Measurements from ENCODE around the gene KAT8.

Gene KAT8

DNA sequence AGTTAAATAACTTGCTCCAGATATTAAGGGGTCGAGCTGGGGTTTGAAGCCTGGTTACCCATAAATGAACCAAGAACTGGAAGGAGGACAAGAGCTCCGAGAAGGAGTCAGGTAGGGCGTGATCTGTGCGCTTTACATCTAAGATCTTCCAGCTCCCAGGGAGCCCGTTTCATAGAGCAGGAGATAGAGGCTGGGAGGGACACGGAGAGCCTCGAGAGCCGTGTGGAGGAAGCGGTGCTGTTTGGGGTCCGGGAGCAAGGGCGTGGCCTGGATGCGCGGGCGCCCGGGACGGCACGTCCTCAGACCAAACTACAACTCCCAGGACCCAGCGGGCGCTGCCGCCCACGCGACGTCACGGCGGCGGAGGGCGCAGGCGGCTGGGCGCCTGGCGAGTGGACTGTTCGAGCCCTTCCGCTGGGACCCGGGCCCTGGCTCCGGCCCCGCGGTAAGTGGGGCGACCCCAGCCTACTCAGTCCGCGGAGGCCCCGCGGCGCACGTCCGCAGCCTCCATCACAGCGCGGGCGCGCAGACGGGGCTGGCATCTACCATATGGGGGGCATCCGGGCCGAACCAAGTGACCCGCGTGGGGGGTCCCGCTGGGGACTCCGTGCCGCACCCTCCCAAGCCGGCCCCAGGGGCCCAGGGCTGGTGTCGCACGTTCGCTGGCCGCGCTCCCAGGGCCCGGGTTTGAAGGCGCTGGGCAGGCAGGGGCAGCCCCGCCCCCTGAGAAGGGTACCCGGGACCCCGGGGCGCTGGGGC is 9.2 kb upstream of the KAT8 start, which contains the start of gene BCKDK:
Gene BCKDK (plus strand): TSS at position 352 of the 759 bp plus-strand sequence. CDS start 838 bp downstream, outside the sequence.
- peak; percentile 31 to 39 for DNase-seq (ENCODE audit: low read depth in 2 of 2)

DNA sequence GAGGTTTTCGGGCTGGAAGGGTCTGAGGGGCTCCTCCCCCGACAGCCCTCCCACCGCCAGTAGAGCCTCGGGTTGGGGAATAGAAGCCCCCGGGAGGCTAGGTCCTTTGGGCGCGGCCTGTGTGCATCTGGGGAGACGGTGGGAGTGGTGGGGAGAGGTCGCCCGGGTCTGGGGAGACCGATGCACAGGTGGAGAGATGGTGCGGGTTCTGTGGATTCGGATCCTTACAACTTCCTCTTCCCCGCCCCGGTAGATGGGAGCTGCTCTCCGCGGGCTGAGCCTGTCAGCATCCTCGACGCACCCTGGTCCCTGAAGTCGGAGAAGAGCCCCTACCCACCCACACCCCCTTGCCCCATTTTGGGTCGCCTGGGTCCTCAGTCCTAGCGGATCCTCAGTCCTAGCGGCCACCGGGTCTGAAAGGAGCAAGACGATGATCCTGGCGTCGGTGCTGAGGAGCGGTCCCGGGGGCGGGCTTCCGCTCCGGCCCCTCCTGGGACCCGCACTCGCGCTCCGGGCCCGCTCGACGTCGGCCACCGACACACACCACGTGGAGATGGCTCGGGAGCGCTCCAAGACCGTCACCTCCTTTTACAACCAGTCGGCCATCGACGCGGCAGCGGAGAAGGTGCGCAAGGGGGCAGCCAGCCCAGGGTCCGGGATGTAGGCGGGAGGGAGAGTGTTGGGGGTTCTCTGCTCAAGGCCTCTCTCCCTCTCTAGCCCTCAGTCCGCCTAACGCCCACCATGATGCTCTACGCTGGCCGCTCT is 8.5 kb upstream of the KAT8 start:
- DNase-seq (ENCODE audit: low read depth in 2 of 2): no peak

DNA sequence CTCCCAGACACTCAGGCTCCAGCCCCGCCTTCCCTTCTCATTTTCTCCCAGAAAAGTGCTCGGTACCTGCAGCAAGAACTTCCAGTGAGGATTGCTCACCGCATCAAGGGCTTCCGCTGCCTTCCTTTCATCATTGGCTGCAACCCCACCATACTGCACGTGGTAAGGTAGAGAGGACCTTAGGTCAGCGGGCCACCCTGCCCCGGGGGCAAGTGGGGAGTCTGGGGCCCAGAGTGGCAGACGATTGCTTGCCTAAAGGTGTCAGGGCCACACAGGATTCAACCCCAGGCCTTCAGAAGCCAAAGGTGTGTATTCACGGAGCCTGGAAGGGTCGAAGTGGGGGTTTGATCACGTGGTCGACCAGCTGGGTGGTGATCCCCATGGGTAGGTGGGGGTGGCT is 7.8 kb upstream of the KAT8 start:
- DNase-seq (ENCODE audit: low read depth in 2 of 2): no peak

DNA sequence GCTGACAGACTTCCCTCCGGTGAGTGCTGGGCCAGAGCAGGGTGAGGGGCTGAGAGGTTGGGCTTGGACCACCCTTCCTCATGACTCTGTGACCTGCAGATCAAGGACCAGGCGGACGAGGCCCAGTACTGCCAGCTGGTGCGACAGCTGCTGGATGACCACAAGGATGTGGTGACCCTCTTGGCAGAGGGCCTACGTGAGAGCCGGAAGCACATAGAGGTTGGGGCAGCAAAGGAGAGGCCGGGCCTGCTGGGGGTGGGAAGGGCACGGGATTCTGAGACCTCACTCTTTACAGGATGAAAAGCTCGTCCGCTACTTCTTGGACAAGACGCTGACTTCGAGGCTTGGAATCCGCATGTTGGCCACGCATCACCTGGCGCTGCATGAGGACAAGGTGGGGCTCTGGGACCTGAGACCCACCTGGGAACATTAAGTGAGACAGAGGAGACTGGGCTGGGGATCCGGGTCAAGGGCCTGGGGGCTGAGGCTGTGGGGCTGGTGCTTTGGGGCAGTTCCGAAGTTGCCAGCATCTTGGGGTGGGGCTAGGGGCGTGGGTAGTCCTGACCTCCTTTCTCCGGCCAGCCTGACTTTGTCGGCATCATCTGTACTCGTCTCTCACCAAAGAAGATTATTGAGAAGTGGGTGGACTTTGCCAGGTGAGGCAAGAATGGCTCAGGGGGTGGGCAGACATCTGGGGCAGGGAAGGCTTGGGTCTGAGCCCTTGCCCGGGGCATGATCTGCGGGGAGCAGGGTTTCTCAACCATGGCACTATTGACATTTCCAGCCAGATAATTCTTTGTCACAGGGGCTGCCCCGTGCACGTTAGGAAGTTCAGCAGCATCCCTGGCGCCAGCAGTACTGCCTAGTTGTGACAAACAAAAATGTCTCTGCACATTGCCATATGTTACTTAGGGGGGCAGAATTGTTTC is 7.1 kb upstream of the KAT8 start:
- DNase-seq (ENCODE audit: low read depth in 2 of 2): no peak

DNA sequence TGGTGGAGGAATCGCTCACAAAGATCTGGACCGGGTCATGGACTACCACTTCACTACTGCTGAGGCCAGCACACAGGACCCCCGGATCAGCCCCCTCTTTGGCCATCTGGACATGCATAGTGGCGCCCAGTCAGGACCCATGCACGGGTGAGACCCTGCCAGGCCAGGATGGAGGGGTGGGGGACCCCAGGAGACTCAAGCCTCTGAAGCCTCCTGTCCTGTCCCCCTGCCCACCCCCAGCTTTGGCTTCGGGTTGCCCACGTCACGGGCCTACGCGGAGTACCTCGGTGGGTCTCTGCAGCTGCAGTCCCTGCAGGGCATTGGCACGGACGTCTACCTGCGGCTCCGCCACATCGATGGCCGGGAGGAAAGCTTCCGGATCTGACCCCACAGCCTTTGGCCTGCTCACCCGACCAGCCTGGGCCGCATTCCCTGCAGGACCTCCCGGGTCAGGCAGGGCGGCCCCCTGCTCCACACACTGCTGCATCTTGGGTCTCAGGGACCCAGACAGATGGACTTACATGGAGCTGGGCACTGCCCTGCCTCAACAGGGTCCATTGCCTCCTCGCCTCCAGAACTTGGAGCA is 5.5 kb upstream of the KAT8 start:
- DNase-seq (ENCODE audit: low read depth in 2 of 2): no peak

DNA sequence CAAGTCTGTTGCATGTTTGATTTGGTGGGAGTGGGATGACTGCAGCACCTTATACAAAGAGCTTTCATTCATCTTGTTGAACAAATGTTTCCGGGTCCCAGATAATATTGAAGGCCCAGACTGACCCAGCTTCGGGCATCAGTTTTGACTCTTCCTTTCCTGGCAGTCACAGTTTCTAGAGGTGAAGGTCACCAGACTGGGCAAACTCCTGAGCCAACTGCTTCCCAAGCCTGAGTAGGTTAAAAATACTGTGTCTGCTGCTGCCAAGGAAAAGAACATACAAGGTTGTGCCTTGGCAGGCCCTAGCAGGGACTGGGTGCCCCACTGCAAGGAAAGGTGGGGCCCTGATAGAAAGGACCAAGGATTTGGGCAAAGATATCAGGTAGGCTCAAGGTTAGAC is 4.8 kb upstream of the KAT8 start:
- no peak for DNase-seq (ENCODE audit: low read depth in 2 of 2)

DNA sequence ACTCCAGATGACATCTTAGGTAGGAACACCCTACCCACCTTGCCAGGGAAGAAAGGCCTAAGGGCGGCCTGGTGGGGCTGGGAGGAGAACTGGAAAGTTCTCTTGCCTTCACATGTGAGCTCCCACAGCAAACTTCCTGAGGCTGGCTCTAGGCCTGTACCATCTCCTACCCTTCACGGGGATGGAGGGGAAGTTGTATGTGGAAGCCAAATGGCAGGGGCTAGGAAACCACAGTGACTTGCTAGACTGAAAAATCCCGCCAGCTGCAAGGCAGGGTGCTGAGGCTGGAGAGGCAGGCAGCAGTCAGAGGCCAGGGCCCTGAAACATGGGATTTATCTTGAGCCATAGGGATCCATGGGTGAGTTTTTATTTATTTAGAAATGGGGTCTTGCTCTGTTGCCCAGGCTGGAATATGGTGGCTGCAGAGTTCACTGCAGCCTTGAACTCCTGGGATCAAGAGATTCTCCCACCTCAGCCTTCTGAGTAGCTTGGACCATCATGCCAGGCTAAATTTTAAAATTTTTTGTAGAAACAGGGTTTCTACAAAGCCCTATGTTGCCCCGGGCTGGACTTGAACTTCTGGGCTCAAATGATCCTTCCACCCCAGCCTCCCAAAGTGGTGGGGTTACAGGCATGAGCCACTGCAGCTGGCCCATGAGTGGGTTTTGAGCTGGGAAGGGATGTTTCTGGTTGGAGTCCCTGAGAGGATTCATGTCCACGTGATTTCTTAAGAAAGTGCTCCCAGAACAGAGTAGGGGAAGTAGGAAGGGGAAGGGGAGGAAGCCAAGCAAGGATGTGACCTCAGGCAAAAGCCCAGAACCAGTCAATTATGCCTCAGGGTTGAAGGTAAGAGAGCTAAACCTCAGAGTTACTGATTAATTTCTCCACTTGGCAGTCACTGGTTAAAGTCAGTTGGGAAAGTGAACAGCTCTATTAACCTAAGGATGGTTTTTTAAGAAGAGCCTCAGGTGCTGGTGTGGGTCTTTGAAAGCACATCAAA is 4.0 kb upstream of the KAT8 start:
- no peak for DNase-seq (ENCODE audit: low read depth in 2 of 2)

DNA sequence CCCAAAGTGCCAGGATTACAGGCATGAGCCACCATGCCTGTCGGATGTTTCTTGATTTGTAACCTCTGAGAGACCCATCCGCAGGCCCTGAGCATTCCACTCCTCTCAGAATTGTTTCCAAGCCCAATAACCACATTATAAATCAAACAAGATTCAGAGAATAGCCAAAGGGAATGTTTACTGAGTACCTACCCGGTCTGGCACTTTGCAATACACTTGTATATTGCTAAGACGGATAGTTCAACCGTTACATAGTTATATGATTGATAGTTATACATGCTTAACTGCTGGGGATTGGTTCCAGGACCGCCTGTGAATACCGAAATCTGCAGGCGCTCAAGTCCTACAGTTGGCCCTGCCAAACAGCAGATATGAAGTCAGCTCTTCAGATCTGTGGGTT is 3.0 kb upstream of the KAT8 start:
- no peak for DNase-seq (ENCODE audit: low read depth in 2 of 2)

DNA sequence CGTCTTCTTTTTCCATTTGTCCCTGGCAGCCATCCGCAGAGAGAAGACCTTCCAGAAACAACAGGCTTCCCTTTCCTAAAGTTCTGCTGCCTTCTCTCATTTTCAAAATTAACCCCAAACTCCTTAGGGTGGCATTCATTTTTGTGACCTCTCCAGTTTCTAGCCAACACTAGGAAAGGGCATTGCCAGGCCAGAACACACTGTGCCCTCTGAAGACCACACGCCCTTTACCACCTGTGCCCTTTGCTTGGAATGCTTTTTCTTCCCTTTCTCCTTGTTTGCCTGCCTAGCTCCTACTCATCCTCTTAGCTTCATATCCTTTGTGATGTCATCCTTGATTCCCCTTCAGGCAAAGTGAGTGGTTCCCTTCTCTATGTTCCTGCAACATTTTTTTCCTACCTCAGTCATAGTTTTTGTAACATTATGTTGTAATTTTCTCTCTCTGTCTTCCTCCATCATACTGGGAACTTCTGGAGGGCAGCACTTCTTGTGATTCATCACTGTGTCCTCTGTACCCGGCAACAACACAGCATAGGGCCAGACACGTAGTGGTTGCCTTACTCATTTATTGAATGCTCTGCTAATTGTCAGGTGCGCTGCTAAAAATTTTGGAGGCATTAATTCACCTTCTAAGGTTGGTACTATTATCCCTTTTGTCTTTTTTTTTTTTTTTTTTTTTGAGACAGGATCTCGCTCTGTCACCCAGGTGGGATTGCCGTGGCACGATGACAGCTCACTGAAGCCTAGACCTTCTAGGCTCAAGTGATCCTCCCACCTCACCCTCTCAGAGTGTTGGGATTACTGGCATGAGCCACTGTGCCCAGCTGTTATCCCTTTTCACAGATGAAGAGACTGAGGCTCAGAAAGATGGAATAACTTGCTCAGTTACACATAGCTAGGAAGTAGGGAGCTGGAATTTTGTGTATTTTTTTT is 1.0 kb downstream of the KAT8 start:
- no peak for DNase-seq (ENCODE audit: low read depth in 2 of 2)

DNA sequence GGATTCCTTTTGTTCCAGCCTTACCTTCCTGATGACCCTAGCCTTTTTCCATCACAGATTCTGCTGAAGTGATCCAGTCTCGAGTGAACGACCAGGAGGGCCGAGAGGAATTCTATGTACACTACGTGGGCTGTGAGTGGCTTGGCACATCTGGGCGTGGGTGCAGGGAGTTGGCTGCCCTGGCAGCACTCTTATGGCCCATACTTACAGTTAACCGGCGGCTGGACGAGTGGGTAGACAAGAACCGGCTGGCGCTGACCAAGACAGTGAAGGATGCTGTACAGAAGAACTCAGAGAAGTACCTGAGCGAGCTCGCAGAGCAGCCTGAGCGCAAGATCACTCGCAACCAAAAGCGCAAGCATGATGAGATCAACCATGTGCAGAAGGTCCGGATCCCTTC is 2.7 kb downstream of the KAT8 start:
- DNase-seq (ENCODE audit: low read depth in 2 of 2): no peak

DNA sequence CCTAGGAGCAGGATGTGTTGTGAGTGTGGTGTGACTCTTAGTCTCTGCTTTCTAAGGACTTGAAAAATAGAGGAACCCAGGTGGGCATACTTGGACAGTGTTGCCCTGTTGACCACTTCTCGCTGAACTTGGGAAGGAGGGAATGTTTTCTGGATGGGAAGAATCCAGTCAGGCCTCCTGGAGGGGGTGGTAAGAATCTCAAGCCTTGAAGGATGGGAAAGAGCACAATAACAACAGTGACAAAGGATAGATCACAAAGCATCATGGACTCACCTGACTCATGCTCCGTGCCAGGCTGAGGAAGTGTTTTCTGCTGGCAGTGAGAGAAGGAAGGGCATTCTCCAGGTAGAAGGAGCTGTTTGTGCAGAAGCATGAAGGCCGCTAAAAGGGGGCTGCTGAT is 8.4 kb downstream of the KAT8 start:
- DNase-seq (ENCODE audit: low read depth in 2 of 2): no peak

DNA sequence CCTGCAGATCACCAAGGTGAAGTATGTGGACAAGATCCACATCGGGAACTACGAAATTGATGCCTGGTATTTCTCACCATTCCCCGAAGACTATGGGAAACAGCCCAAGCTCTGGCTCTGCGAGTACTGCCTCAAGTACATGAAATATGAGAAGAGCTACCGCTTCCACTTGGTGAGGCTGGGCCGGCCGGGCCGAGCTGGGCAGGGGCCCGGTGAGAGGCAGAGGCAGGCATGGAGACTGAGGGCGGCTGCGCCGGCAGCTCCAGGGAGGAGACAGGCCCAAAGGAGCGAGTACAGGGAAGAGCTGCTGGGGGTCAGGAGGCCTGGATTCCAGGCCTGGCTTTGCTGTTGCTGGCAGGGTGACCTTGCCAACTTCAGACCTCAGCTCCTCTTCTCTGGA is 9.7 kb downstream of the KAT8 start:
- DNase-seq (ENCODE audit: low read depth in 2 of 2): no peak

DNA sequence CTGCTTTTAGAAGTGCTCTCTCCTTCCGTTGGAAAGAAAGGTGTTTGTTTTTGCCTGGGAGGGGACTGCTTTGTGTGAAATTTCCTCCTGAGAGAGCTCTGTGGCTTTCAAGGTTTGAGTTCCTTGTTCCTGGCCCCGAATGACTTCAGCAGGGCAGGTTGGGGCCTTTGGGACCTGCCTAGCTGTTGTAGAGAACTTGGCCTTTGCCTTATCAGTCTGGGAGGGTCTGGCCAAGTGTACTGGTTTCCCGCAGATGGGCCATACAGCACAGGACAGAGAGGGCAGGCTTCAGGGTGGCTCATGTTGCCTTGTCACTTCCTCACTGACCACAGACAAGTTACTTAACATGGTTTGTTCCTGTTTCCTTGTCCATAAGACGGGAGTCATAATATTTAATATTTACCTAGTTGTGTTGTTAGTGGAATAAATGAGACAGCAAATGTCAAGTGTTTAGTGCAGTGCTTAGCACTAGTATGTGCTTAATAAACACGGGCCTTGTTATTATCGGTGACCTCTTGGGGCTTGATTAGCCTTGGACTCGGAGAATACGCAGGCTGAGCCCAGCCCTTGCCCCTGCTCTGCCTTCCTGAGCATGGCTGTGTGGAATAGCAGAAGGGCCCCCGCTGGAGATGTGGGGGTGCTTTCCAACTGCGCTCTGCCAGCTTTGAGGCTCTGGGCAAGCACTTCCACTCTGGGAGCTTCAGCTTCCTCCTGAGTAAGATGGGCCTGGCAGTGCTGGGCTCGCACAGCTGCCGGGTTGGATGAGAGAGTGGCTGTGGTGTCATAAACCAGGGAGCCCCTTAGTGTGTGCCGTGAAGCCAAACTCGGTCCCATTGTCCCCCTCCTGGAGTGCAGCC is 11.5 kb downstream of the KAT8 start:
- no peak for DNase-seq (ENCODE audit: low read depth in 2 of 2)

DNA sequence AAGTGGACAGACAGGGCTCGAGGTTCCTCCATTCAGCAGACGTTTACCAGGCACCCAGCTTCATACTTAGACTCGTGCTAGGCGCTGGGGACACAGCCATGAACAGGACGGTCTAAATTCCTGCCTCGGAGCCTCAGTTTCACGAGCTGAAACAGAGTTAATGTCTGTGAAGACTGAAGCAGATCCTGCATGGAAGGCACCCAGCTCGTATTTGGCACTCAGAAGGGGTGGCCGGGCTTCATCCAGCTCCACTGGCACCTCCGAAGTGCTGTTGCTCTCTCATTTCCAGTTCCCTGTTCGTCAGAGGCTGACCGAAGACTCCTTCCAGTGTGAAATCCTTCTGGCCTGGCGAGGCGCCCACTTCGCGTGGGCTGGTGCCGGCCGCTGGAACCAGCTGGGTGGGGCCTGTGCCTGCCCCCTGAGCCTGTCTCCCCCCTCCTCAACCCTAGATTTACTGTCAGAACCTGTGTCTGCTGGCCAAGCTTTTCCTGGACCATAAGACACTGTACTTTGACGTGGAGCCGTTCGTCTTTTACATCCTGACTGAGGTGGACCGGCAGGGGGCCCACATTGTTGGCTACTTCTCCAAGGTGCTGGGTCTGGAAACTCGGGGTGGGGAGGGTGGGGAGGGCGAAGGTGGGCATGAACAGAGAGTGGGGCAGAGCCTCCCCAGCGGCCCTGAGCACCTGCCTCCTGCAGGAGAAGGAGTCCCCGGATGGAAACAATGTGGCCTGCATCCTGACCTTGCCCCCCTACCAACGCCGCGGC is 12.3 kb downstream of the KAT8 start:
- DNase-seq (ENCODE audit: low read depth in 2 of 2): no peak

DNA sequence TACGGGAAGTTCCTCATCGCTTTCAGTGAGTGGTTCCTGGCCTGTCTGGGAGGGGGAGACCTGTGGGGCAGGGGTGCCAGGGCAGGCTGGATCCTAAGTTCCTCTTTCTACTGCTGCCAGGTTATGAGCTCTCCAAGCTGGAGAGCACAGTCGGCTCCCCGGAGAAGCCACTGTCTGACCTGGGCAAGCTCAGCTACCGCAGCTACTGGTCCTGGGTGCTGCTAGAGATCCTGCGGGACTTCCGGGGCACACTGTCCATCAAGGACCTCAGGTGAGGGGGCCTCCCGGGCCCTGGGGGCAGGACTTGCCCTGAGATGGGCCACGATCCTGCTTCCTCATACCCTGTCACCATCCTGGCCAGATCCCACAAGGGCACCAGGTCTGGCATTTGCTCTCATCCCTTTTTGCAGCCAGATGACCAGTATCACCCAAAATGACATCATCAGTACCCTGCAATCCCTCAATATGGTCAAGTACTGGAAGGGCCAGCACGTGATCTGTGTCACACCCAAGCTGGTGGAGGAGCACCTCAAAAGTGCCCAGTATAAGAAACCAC is 12.9 kb downstream of the KAT8 start:
- DNase-seq (ENCODE audit: low read depth in 2 of 2): no peak

DNA sequence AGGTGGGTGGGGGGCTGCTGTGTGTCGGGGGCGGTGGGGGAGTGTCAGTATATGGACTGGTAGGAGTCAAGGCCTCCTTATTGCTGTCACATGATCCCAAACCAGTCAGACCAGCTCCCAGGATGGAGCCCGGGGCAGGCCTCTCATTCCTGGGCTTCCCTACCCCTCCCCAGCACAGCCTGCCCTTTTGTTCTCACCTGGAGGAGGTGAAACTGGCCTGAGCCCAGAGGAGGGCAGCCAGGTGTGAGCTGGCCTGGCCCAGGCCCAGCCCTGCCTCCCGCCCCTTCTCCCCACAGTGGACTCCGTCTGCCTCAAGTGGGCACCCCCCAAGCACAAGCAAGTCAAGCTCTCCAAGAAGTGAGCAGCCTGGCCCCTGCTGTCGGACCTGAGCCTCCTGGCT is 13.4 kb downstream of the KAT8 start:
- DNase-seq (ENCODE audit: low read depth in 2 of 2): no peak

DNA sequence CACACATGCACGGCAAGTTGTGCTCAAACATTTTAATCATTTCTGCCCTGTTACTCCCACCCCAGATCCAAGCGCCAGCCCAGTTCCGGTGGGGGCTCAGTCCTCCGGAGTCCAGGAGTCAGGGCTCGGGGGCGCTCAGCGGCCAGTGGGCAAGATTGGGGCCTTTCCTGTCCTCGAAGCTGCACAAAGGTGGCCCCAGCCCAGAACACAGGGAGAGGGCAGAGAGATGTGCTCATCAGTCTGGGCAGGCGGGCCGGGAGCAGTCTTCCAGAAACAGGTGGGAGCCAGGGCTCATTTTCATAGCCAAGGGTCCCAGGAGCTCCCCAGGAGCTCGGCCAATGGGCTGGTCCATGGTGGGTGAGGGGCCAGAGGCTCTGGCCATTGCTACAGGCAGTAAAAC is 14.0 kb downstream of the KAT8 start:
- no peak for DNase-seq (ENCODE audit: low read depth in 2 of 2)

All from activated CD8-positive, alpha-beta memory T cell treated with anti-CD3 and anti-CD28 coated beads for 4 hours (primary cell).